LNCAP (cell line): ENCODE data around the gene SPATA17.

Source experiments
- CTCF ChIP-seq: fragments of 450-650 bp; IDR thresholded peaks from 2 replicates; pipeline ENCODE4 v1.5.1; 2017; ENCODE audit warnings: mild to moderate bottlenecking

Gene SPATA17, protein sequence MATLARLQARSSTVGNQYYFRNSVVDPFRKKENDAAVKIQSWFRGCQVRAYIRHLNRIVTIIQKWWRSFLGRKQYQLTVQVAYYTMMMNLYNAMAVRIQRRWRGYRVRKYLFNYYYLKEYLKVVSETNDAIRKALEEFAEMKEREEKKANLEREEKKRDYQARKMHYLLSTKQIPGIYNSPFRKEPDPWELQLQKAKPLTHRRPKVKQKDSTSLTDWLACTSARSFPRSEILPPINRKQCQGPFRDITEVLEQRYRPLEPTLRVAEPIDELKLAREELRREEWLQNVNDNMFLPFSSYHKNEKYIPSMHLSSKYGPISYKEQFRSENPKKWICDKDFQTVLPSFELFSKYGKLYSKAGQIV

GRCh38 chr1:217630711-217631591, at the start of gene SPATA17, which contains the start of gene GPATCH2:
Gene SPATA17 (plus strand): TSS chr1:217631344. CDS start chr1:217631379, 35 bp downstream.
Gene GPATCH2 (minus strand): TSS chr1:217631090. CDS start chr1:217630971, 119 bp downstream.
- TF ChIP-seq CTCF = no peak

DNA sequence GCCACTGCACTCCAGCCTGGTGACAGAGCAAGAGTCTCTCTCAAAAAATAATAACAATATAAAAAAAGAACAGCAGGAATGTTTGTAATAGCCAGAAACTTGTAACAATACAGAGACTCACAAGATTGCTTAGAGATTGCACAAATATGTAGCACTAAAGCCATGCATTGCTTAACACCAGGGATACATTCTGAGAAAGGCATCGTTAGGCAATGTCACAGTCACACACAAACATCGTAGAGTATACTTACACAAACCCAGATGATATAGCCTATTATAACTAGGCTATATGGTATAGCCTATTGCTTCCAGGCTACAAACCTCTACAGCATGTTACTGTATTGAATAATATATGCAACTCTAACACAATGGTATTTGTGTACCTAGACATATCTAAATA, 45.6 kb upstream of the SPATA17 start:
- TF ChIP-seq CTCF = no peak

DNA sequence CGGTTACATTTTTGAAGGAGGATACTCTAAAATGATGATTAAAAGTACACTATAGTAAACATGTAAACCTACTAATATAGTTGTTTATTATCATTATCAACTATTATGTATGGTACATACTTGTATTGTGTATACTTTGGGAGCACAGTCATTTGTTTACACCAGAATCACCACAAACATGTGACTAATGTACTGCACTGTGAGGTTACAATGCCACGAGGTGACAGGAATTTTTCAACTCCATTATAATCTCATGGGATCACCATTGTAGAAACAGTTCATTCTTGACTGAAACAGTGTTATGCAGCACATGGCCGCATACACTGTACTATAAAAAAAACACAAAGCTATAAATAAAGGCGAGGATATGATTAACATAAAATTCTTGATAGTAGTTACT, 44.6 kb upstream of the SPATA17 start:
- no peak for TF ChIP-seq CTCF

- no peak for TF ChIP-seq CTCF
Measured at GRCh38 chr1:217590598-217590997, 40.5 kb upstream of the SPATA17 start.

DNA sequence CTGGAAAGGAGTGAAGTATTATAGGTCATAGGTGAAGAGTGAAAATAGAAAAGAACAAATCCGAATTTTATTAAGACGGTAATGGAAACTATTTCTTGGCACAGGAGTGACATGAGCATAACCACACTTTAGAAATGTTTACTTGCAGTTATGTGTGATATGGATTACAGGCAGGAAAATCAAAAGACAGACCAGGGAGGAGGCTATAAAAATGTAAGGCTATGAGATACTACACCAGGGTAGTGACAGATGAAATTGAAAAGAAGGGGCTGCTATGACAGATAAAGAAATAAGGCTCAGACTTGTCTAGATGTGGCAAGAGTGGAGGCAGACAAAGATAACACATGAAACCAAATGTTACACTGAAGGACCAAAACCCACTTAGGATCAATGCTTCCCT, 32.0 kb upstream of the SPATA17 start:
- TF ChIP-seq CTCF = no peak

- no peak for TF ChIP-seq CTCF
Measured at GRCh38 chr1:217602380-217602779, 28.8 kb upstream of the SPATA17 start.

- TF ChIP-seq CTCF = no peak
Measured at GRCh38 chr1:217605390-217605789, 25.8 kb upstream of the SPATA17 start.
